ENCODE measurements around the gene UNC13A.

DNA sequence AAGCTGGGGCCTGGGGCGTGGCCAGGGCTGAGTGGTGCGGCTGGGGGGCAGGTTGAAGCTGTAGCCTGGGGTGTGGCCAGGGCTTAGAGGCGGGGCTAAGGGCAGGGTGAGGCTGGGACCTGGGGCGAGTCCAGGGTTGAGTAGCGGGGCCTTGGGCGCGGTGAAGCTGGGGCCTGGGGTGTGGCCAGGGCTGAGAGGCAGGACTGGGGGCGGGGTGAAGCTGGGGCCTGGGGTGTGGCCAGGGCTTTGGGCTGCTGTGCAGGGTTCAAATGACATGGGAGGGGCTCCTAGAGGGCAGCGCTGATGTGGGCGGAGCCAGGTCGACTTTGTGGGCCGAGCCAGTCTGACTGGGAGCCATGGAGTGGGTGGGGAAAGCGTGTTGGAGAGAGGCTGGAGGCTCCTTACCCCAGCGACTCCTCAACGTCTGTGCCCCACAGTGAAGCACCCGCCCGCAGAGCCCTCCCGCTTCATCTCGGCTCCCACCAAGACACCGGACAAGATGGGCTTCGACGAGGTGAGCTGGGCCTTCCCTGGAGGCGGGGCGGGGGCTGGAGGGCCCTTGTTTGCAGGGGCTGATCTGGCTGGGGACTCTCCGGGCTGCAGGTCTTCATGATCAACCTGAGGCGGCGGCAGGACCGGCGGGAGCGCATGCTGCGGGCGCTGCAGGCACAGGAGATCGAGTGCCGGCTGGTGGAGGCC is 111.2 kb downstream of the UNC13A start:
- TF ChIP-seq POLR2A (IDR thresholded peaks at IDR 0.05) = no peak
- TF ChIP-seq, protein P1, sequence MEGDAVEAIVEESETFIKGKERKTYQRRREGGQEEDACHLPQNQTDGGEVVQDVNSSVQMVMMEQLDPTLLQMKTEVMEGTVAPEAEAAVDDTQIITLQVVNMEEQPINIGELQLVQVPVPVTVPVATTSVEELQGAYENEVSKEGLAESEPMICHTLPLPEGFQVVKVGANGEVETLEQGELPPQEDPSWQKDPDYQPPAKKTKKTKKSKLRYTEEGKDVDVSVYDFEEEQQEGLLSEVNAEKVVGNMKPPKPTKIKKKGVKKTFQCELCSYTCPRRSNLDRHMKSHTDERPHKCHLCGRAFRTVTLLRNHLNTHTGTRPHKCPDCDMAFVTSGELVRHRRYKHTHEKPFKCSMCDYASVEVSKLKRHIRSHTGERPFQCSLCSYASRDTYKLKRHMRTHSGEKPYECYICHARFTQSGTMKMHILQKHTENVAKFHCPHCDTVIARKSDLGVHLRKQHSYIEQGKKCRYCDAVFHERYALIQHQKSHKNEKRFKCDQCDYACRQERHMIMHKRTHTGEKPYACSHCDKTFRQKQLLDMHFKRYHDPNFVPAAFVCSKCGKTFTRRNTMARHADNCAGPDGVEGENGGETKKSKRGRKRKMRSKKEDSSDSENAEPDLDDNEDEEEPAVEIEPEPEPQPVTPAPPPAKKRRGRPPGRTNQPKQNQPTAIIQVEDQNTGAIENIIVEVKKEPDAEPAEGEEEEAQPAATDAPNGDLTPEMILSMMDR (IDR thresholded peaks at IDR 0.05) = no peak
